HepG2 (cell line): ENCODE data around the gene RPAP3.

Source experiments
- ARNT ChIP-seq: fragments of 450-650 bp; IDR thresholded peaks from 2 replicates; pipeline ENCODE4 v1.6.1; 2017
- CTCF ChIP-seq: sonication (generic); formaldehyde crosslinking; IDR thresholded peaks from 2 replicates; pipeline ENCODE4 v1.5.0; 2020; ENCODE audit warnings: mild to moderate bottlenecking, missing genetic modification reagents, moderate library complexity
- FOXO1 ChIP-seq: sonication (generic); formaldehyde crosslinking; IDR thresholded peaks from 2 replicates; pipeline ENCODE4 v1.4.0; 2020; ENCODE audit warnings: missing genetic modification reagents
- HDAC2 ChIP-seq: sonication (generic); formaldehyde crosslinking; IDR thresholded peaks from 2 replicates; pipeline ENCODE4 v1.4.0; 2020; ENCODE audit warnings: missing genetic modification reagents
- KMT2A ChIP-seq: sonication (generic); formaldehyde crosslinking; IDR thresholded peaks from 2 replicates; pipeline ENCODE4 v1.4.0; 2020; ENCODE audit warnings: missing genetic modification reagents
- MAZ ChIP-seq, 2 experiments: sonication (generic) in 1 of 2; formaldehyde crosslinking in 1 of 2; IDR thresholded peaks; 2 replicates each; pipeline versions ENCODE4 v1.5.0 to v1.6.1; 2012 to 2020; ENCODE audit warnings: low read depth in 2 of 2, mild to moderate bottlenecking in 2 of 2, borderline replicate concordance in 1 of 2, improper control_type of control experiment in 1 of 2, low read length in 1 of 2, missing genetic modification reagents in 1 of 2, moderate library complexity in 1 of 2
- SP5 ChIP-seq: IDR thresholded peaks from 2 replicates; pipeline ENCODE4 v1.6.1; 2016; ENCODE audit warnings: low read depth, borderline replicate concordance
- TP53 ChIP-seq: sonication (generic); formaldehyde crosslinking; conservative IDR thresholded peaks from 2 replicates; pipeline ENCODE4 v1.4.0; 2020; ENCODE audit warnings: missing genetic modification reagents
- YY1 ChIP-seq: IDR thresholded peaks from 2 replicates; pipeline ENCODE4 v1.6.1; 2011; ENCODE audit warnings: low read length, low read depth, moderate library complexity, mild to moderate bottlenecking; ENCODE audit not compliant: insufficient read depth, insufficient replicate concordance
- ZNF639 ChIP-seq: conservative IDR thresholded peaks from 2 replicates; pipeline ENCODE4 v1.6.1; 2018; ENCODE audit warnings: missing genetic modification reagents
- ZNF746 ChIP-seq: sonication (generic); formaldehyde crosslinking; IDR thresholded peaks from 2 replicates; pipeline ENCODE4 v1.8.0; 2022; ENCODE audit warnings: mild to moderate bottlenecking, missing genetic modification reagents
- ZNF792 ChIP-seq: IDR thresholded peaks from 2 replicates; pipeline ENCODE4 v1.6.1; 2016

- no peak for TF ChIP-seq YY1
- no peak for TF ChIP-seq TP53 (CRISPR knock-in tag)
- TF ChIP-seq ZNF639: no peak
- no peak for TF ChIP-seq CTCF
- TF ChIP-seq ZNF746 (CRISPR knock-in tag): no peak
- TF ChIP-seq KMT2A (CRISPR knock-in tag): no peak
- TF ChIP-seq SP5 (CRISPR knock-in tag): no peak
- TF ChIP-seq HDAC2: no peak
- no peak for TF ChIP-seq ZNF792 (CRISPR knock-in tag)
- TF ChIP-seq FOXO1 (CRISPR knock-in tag): no peak
- TF ChIP-seq MAZ (IDR thresholded peaks at IDR 0.05; ENCODE audit: borderline replicate concordance, low read depth, low read length): no peak
- TF ChIP-seq MAZ (CRISPR knock-in tag; IDR thresholded peaks at IDR 0.05; ENCODE audit: low read depth): no peak
- no peak for TF ChIP-seq ARNT
Observed at GRCh38 chr12:47614521-47614920, 91.3 kb downstream of the RPAP3 start.
